HG02973 (cell line): ENCODE measurements around the gene TCFL5.
A peak's percentile ranks its signal among the peaks of the same experiment; 100 is the strongest.

Source experiments
- ATAC-seq: cut with Tn5 transposase; IDR thresholded peaks from one replicate; pipeline ENCODE4 v1.9.1; 2021; ENCODE audit warnings: moderate library complexity; ENCODE audit not compliant: unreplicated experiment

Gene TCFL5

GRCh38 chr20:62861726-62862336 is at the start of gene TCFL5:
TCFL5 (minus strand) TSS chr20:62861822; CDS start chr20:62861670, 152 bp downstream.
- ATAC-seq = peak; percentile 68

GRCh38 chr20:62910777-62911497 is 49.3 kb upstream of the TCFL5 start:
- no peak for ATAC-seq

DNA sequence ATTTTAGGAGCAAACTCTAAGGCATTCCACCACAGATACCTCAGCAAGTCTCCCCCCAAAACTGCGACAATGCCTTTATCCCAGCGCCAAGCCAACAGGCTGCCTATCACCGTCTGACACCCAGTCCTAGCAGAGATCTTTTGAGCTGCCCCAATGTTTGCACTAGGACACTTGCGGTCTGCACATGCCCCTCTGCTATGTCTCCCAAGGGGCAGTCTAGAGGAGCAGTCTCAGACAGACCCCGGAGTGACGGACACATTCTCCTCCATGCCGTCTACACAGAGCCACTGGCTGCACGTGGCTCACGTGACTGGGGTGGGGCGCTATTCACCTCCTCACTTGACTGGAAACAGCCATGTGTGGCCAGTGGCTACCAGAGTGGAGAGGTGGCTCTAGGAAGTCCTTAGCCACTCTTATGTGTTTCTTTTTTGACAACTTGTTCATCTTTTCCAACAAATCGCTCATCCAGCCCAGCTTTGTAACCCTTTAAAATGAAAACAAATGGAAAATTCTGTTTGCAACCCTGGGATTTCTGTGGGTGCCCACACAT is 48.7 kb upstream of the TCFL5 start:
- ATAC-seq = no peak

DNA sequence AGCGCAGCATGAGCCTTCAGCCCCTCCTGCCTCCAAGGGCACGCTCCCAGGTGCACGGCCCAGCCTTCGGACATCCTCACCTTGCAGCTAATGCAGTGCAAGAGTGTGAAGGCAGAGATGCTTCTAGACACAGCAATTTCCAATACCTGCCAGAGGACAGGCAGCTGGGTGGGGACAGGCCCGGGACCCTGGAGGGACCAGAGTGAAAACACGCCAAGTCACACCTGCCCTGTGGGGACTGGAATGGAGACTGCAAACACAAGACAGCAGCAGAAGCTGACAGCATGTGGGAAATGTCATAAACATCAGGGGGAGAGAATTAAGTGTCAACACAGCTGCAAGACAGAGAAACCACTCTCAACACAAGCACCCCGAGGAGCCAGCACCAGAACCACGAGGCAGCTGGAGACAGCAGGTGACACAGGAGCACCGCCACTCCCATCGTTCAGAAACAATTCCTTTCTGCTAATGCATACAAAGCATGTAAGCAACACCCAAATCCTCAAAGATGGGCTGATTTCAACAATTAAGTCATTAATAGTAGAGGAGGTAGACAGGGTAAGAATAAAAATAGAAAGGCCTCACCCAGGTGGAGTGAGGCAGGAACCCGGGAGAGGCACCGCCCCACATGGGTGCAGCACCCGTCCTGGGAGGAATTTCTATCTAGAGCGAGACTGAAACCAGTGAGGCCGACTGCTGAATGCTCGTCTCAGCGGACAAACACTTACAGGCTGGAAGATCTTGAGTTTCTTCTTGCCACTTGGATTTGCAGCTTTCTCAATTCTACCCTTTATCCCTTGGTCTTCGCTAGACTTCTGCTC is 47.6 kb upstream of the TCFL5 start:
- ATAC-seq = no peak

DNA sequence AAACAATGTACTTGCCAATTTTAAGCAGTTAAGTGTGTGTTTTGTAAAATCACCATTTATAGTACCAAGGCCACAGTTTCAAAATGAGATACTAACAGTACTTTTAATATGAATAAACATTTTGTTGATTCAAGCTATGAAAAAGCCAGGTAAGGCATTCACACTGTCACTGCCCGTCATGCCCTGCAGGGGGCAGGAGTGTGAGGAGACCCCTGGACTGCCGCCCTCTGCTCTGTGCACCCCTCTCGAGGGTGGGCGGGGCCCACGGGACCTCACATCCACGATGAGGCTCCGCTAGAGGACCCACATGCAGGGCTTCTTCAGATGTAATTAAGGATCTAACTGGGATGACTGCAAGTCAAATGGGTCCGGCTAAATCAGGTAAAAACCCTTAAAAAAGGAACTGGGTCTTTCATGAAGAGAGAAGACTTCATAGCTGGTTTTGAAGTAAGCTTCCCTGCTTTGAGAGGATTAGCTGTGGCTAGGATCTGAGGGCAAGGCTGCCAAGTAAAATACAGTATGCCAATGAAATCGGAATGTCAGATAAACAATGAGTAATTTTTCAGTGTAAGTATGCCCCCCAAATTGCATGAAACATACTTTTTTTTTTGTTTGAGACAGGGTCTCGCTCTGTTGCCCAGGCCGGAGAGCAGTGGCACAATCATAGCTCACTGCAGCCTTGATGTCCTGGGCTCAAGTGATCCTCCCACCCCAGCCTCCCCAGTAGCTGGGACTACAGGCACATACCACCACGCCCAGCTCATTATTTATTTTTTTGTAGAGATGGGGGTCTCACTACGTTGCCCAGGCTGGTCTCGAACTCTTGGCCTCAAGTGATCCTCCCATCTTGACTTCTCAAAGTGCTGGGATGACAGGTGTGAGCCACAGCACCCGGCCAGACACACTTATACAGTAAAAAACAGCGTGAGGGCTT is 46.0 kb upstream of the TCFL5 start:
- ATAC-seq = no peak

DNA sequence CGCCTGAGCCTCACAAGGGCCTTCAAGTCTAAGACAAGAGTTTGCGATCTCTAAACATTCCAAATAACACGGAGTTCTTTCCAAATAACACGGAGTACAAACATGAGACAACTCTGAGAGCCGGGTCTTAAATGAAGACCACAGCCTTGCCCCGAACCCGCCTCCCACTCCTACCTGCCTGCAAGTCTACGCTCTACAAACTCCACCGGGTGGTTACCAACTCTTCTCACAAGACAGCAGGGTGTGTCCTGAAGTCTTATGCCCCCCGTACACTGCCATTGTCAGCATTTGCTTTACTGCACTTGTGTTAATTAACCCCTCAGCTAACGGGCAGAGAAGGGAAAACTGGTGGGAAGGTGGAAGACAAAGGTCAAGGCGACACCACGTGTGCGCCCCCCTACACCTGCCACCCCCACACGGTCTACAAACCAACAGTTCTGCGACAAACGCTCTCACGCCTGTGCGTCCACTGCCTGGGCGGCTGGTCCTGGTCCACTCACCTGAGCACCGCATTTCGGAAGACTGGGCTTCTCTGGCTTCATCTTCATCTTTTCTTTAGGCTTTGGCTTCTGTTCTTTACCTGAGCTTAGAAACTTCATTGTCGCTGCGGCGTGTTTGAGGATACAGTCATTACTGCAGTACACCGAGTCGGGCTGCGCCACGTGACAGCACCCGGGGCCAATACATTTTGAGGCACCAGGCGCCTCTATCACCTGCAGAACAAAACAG is 45.2 kb upstream of the TCFL5 start:
- no peak for ATAC-seq

GRCh38 chr20:62906209-62906608 is 44.6 kb upstream of the TCFL5 start:
- no peak for ATAC-seq

DNA sequence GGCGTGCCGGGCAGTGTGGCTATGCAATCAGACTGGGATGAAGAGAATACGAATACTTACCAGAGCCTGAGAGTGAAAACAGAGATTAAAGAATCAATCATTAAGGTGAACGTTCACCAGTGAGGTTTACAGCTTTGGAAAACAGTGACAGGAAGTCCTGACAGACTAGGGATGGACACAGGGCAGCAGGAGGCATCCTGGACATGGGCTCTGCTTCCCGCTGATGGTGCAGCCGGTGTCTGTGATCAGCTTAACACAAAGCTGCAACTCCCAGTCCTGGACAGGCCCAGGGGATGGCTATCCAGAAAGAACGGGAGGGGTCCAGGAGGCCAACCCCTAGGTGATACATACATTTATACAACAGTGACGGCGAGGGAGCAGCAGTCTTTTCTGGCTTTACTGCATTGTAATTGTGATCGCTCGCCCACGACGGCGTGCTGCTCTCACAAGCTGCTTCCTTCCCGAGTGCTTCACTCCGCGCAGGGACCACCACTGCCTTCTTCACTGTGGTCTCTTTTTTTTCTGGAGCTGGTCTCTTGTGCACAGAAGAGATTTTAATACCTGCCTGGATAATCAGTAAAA is 44.0 kb upstream of the TCFL5 start:
- no peak for ATAC-seq

- ATAC-seq = no peak
Measured at GRCh38 chr20:62902926-62903615, 41.4 kb upstream of the TCFL5 start.

GRCh38 chr20:62901891-62902290 is 40.3 kb upstream of the TCFL5 start:
- no peak for ATAC-seq

GRCh38 chr20:62900692-62901584 is 39.3 kb upstream of the TCFL5 start:
- ATAC-seq = peak; percentile 12

DNA sequence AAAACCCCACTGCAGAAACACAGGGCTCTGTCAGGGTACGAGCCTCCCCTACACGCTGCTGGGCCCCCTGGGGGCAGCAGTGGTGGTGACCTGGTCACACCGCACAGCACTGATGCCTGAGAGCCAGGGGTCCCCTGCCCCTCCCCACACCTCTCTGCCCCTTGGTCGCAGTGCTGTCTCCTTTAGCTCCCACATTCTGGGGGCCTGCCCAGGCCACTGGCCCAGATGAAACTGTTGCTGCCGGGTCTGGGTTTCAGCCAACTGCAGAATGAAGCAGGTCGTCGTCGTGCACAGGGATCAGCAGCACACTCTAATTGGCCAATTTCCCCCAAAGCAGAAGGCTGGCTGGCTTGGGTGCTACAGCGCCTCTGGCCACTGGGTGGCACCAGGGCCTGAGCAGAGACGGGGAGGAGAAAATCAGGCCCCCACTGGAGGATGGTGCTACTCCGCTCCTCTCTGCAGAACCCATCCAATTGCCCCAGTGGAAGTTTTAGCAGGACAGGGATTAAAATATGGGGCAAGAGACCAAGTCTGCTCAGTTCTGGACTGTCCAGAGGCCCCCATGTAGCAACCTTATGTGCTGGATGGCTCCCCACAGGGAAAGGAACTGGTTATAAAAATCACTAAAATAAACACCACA is 38.5 kb upstream of the TCFL5 start:
- peak; percentile 74 for ATAC-seq

- ATAC-seq = no peak
Measured at GRCh38 chr20:62899633-62900051, 38.0 kb upstream of the TCFL5 start.

GRCh38 chr20:62898970-62899632 is 37.5 kb upstream of the TCFL5 start:
- no peak for ATAC-seq

DNA sequence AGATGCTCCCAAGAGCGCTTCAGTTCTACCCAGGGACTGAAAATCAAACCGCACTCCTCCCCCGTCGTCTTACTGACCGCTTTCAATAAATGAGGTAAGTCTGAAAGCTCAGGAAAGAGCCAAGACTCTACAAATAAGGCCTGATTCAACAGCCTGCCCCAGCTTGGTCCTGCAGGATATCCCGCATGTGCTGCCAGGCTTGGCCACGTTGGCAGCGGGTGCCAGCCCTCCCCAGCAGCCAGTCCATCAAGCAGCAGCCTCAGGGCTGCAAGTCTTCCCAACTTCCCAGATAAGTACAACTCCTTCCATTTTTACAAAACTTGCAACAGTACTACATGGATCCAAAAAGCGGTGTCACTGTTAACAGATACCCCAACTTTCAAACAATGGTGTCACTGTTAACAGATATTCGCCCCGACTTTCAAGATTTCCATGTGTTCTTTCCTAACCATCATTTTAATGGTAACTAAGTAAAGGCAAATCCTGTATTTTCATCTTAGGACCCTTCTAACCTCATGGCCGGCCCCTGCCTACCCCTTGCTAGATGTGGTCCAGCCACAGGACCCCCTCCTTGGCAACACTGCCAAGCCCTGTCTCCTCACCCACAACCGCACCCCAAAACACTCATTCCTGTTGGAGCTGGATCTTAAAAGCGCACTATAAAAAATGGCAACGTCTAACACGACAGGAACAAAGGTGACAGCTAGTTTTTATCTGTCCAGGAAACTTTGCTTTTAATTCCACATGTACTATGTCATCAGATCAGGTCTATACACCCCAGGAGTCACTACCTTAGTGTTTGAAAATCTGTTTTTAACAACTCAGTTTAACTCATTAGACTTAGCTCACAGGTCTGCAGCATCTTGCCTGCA is 36.7 kb upstream of the TCFL5 start:
- no peak for ATAC-seq

DNA sequence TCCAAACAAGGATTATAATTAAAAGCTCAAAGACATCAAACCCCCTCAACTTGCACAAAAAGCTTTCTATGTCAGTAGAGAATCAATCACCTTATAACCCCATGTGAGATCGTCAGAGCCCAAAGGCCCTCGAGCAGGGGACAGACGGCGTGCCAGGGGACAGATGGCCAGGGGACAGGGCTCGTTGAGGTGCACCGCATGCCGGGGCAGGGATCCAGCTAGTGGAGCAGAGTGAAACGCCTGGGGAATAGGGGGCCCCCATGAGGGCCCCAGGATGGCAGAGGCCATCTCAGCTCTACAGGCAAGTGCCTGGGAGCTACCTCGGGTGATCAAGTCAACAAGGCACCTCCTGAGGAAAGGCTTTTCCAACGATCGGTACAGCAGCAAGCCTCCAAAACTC is 36.0 kb upstream of the TCFL5 start:
- no peak for ATAC-seq
